GM21723 (cell line): Measurements from ENCODE around the gene UBXN10.

Experiments used
- ATAC-seq: cut with Tn5 transposase; IDR thresholded peaks from one replicate; pipeline ENCODE4 v1.9.1; 2021; ENCODE audit warnings: mild to moderate bottlenecking, moderate library complexity; ENCODE audit not compliant: unreplicated experiment

Gene UBXN10

GRCh38 chr1:20185834-20186782 is at the start of gene UBXN10, which contains the start of gene PLA2G2C:
Gene UBXN10, plus strand, starts transcription at chr1:20186096. Its CDS starts 4,466 bp downstream, at chr1:20190562.
Gene PLA2G2C, minus strand, starts transcription at chr1:20186518. Its CDS starts 9,155 bp downstream, at chr1:20177363.
- ATAC-seq, result no peak

GRCh38 chr1:20136249-20136648 is 49.6 kb upstream of the UBXN10 start:
- ATAC-seq, result no peak

- ATAC-seq, result no peak
Measured at GRCh38 chr1:20137055-20137454, 48.8 kb upstream of the UBXN10 start.

GRCh38 chr1:20137604-20138003 is 48.3 kb upstream of the UBXN10 start:
- no peak for ATAC-seq

- ATAC-seq, result no peak
Measured at GRCh38 chr1:20138346-20138745, 47.5 kb upstream of the UBXN10 start.

- no peak for ATAC-seq
Measured at GRCh38 chr1:20138961-20139550, 46.8 kb upstream of the UBXN10 start, which contains the start of gene PLA2G2F. Gene PLA2G2F, plus strand, starts transcription at chr1:20139323. Its CDS starts 105 bp downstream, at chr1:20139428.

GRCh38 chr1:20139776-20140612 is 45.9 kb upstream of the UBXN10 start:
- ATAC-seq, result no peak

- no peak for ATAC-seq
Measured at GRCh38 chr1:20141001-20141400, 44.9 kb upstream of the UBXN10 start.

GRCh38 chr1:20141466-20141865 is 44.4 kb upstream of the UBXN10 start:
- no peak for ATAC-seq

- no peak for ATAC-seq
Measured at GRCh38 chr1:20142001-20142710, 43.7 kb upstream of the UBXN10 start.

GRCh38 chr1:20143318-20143717 is 42.6 kb upstream of the UBXN10 start:
- ATAC-seq, result no peak

- no peak for ATAC-seq
Measured at GRCh38 chr1:20143734-20144565, 41.9 kb upstream of the UBXN10 start.

- no peak for ATAC-seq
Measured at GRCh38 chr1:20147846-20148570, 37.9 kb upstream of the UBXN10 start.

- no peak for ATAC-seq
Measured at GRCh38 chr1:20148571-20149500, 37.1 kb upstream of the UBXN10 start.

GRCh38 chr1:20149601-20150325 is 36.1 kb upstream of the UBXN10 start:
- ATAC-seq, result no peak

- no peak for ATAC-seq
Measured at GRCh38 chr1:20150326-20150705, 35.6 kb upstream of the UBXN10 start.

- ATAC-seq, result no peak
Measured at GRCh38 chr1:20150969-20151368, 34.9 kb upstream of the UBXN10 start.
